Activated CD4-positive, alpha-beta T cell treated with anti-CD3 and anti-CD28 coated beads for 24 hours (primary cell): Measurements from ENCODE around the gene CNTN2.

ENCODE experiments used
- DNase-seq, 2 donors: peaks; one replicate each; pipeline ENCODE4 v3.0.0-alpha.2; 2020; ENCODE audit warnings: low read depth in 2 of 2

CNTN2 gene

GRCh38 chr1:205042911-205043806, at the start of gene CNTN2:
CNTN2 (plus strand) TSS chr1:205043212; CDS start chr1:205053186, 9,974 bp downstream.
- no peak for DNase-seq

DNA sequence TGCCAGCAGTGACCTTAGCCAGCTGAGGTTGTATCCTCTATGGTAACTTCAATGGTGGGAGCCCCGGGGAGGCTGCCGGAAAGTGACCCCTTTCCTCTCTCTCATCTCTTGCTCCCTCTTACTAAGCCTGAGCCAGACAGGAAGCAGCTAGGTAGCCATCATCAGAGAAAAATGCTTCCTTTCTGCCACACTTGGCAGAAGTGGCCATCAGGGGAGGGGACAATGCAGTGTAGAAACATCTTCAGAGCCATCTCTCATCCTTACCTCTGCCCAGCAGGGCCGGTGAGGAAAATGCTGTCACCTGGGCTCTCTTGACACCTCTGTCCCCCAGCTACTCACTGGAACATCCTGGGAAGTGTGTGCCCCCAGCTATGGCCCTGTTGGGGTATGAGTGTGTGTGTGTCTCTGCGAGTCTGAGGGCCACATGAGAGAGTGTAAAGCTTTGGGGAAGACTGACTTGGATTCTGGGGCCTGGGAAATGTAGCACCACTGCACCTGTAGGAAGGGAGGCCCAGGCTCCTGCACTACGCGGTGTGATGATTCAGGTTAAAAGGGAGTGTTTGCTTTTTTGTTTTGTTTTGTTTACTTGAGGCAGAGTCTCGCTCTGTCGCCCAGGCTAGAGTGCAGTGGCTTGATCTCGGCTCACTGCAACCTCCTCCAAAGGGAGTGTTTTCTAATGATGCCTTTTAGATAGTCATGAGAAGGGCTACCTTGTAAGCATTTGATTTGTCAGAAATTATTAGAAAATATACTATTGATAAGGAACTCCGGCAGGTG, 48.7 kb upstream of the CNTN2 start:
- no peak for DNase-seq

- DNase-seq = no peak
Measured at GRCh38 chr1:204996981-204997380, 46.0 kb upstream of the CNTN2 start.

DNA sequence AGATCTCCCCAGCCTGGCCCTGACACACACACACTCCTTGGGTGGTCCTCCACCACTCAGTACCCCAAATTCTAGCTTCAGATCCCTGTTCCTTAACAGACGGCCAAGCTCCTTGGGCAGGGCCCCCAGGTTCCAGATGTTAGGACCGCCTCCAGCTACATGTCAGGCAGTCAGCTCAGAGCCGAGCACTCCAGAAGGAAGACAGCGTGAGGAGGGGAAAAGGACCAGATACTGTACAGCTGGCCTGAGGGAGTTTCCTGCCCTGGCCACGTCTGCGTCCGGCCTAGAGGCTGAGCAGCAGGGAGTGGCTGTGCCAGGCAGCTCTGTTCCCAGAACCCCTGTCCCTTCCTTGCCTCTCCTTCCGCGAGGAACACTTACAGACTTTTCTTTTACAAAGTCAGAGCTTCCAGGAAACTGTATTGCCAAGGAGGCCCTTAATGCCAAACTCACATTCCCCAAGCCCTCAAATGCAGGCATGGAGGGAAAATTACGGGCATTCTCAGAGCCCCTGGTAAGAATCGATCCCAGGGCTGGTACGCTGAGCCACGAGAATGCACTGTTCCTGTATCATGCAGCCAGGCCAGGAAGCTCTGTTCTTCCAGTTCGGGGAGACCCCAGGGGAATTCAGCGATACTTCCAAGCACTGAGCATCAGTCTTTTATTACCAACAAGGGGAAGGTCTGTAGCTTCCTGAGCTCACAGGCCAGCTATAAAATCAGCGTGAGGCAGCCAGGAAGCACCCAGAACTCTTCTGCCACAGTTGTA, 45.2 kb upstream of the CNTN2 start:
- no peak for DNase-seq

GRCh38 chr1:205001162-205001561, 41.9 kb upstream of the CNTN2 start:
- DNase-seq = no peak

DNA sequence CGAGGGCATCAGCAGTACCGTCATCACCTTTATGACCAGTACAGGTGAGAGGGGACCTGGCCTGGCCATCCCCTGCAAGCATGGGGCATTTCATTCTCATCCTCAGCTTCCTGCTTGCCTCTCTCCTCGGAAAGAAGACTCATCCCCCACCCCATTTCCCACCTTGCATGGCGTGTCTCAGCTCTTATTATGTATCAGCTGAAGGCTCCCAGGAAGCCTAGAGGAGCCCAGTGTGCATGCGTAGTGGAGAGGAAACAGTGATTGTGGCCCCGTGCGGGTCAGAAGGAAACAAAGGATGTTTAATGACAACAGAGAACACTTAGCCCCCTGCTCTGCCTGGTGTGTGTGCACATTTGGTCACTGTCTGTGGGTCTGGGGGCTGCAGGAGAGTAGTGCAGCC, 40.3 kb upstream of the CNTN2 start:
- no peak for DNase-seq

GRCh38 chr1:205003358-205004131, 39.5 kb upstream of the CNTN2 start:
- DNase-seq = no peak

DNA sequence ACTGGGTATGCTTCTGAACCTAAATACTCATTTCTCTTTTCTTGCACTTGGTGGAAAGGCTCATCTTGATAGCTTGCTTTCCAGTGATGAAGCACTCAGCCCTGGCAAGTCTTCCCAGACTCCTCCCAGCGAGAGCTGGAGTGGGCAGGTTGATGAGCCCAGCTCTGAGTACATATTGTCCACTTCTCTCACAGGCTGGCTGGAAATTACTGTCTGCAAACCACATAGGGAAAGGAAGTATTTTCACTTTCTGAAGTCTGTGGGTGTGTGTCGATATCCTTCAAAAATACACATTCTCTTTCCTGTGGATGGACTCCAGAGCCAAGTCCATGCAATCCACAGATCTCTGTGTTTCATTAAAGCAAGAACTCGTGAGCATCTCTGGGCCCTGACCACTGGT, 38.7 kb upstream of the CNTN2 start:
- DNase-seq = no peak

- no peak for DNase-seq
Measured at GRCh38 chr1:205008896-205009295, 34.1 kb upstream of the CNTN2 start.

DNA sequence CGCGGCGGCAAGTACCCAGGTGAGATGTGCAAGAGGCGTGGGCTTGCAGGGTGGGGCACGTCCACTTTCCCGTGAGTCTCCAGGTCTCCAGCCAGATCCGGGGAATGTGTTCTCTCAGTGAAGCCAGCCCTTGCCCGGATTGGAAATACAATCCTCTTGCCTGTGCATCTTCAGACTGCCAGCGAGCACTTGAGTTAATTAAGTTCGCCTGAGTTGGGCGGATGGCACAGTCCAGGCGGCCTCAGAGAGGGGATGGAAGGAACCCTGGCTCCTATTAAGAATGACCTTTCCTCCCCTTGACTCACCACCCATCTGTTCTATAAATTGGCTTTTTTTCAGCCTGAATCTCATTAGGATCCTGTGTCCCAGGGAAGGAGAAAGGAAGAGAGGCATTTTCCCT, 33.3 kb upstream of the CNTN2 start:
- no peak for DNase-seq

- DNase-seq = no peak
Measured at GRCh38 chr1:205012391-205013140, 30.4 kb upstream of the CNTN2 start.

- DNase-seq = no peak
Measured at GRCh38 chr1:205013683-205014367, 29.2 kb upstream of the CNTN2 start.

GRCh38 chr1:205014783-205015182, 28.2 kb upstream of the CNTN2 start:
- no peak for DNase-seq

- DNase-seq = no peak
Measured at GRCh38 chr1:205015241-205015640, 27.8 kb upstream of the CNTN2 start.

GRCh38 chr1:205016075-205016474, 26.9 kb upstream of the CNTN2 start:
- DNase-seq = no peak

- no peak for DNase-seq
Measured at GRCh38 chr1:205016584-205016983, 26.4 kb upstream of the CNTN2 start.

DNA sequence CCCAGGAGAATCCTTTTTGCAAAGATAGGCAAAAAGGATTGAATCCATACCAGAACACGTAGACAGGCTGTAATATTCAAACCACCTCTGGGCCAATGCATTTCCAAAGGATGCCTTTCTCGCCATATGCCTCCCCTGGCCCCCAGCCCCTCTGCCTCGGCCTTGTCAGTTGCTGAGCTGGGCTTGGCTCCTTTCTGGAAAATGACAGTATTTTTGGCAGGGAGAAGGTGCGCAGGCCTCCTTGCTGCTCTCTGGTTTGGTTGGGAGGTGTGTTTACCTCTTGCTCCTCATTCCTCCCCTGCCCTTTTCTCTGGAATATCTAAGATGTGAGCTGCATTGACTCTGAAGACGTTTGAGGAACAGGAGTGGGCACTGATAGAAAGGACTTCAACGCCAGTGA, 26.0 kb upstream of the CNTN2 start:
- no peak for DNase-seq

GRCh38 chr1:205017766-205018165, 25.2 kb upstream of the CNTN2 start:
- DNase-seq = no peak

GRCh38 chr1:205018381-205018780, 24.6 kb upstream of the CNTN2 start:
- no peak for DNase-seq

- DNase-seq = no peak
Measured at GRCh38 chr1:205020466-205020865, 22.5 kb upstream of the CNTN2 start.
